ENCODE results near the gene ACIN1. TPM values are rescaled to one million over a fixed set of nuclear protein-coding genes. Genes with fewer than 3 reads are reported as not detected.

The ACIN1 gene
- total and polyA plus RNA-seq, 2 of the 13 experiments (the other 11 are each of a cell fraction or from before 2014, with no cell fraction given): 165 to 183 TPM

DNA sequence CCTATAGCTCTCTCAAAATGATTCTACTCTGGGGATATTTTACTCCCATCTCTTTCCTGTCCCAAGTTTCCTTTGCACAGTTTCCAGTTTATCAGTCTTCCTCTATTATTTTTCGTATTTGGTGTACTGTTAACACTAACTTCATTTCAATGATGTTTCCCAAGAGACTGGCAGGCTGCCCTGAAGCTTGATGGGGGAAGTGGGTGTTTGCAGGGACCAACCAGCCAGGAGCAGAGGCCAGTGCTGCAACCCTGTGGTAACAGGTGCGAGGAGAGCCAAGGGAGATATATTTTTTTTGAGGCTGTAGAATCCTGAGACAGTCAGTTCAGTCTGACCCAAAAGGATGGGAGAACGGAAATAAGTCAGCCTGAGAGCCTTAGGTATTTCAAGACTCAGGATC lies 35.9 kb upstream of the ACIN1 start:
- no peak overlapping the region for H3K4me3 ChIP-seq (replicated peaks in 1 of 3; ENCODE audit: insufficient read depth in 1 of 3, low read depth in 2 of 3, low read length in 3 of 3)
- POLR2A ChIA-PET: no interaction called here
- H3K9ac ChIP-seq (ENCODE audit: insufficient read depth, low read depth, low read length): no peak overlapping the region
- no peaks in the 10 kb centered on the region for H3K9me3 ChIP-seq (ENCODE audit: low read length)
- H3K4me2 ChIP-seq (ENCODE audit: low read depth, low read length): no peak overlapping the region
- in situ Hi-C loops (cut with HindIII; ENCODE audit: extremely low pct_ligation_motif_present, low pct_unique_long_range_greater_than_20kb): no loop called here
- WGBS (ENCODE audit: low lambda C conversion rate): 2% methylated on average over 3 of the region's 3 CpGs
- CTCF ChIA-PET (ENCODE audit: low intra/inter-chr PET ratio, low total read pairs): no interaction called here
- no peak for DNase-seq (ENCODE audit: low spot score)
- peaks cover 22 to 60% of the 10 kb centered on the region in 2 experiments for H3K27me3 ChIP-seq (ENCODE audit: control insufficient read depth in 1 of 2, insufficient read depth in 2 of 2, low read length in 2 of 2)
- H3K36me3 ChIP-seq (replicated peaks in 1 of 2; ENCODE audit: control insufficient read depth in 1 of 2, insufficient read depth in 2 of 2, low read length in 2 of 2): no peaks in the 10 kb centered on the region
- intact Hi-C loops (cut with micrococcal nuclease; ENCODE audit: unreplicated experiment): no loop called here
- no peak overlapping the region for H2AFZ ChIP-seq (ENCODE audit: low read length)
- FAIRE-seq: no peak
- H4K20me1 ChIP-seq (ENCODE audit: insufficient read depth, low read length): no peaks in the 10 kb centered on the region
- H3K4me1 ChIP-seq (ENCODE audit: insufficient read depth, low read length): no peaks in the 10 kb centered on the region
- H3K27ac ChIP-seq (ENCODE audit: extremely low read length, insufficient read depth, low read length): no peak overlapping the region
- no peaks in the 10 kb centered on the region for H3K79me2 ChIP-seq (ENCODE audit: insufficient read depth, low read length)
- no TSS peak for BruUV-seq (replicated peaks)
- TF ChIP-seq ZNF703 (CRISPR knock-in tag; IDR thresholded peaks at IDR 0.05; ENCODE audit: borderline replicate concordance) (no peak), ZMYM2 (CRISPR knock-in tag; IDR thresholded peaks at IDR 0.05) (no peak), TEAD2 (CRISPR knock-in tag; IDR thresholded peaks at IDR 0.05) (no peak), GTF3A (CRISPR knock-in tag; conservative IDR thresholded peaks at IDR 0.05) (no peak), MAFF (IDR thresholded peaks at IDR 0.05; ENCODE audit: low read depth, low read length) (no peak), ZNF30 (CRISPR knock-in tag; IDR thresholded peaks at IDR 0.05) (no peak), ZSCAN12 (CRISPR knock-in tag; IDR thresholded peaks at IDR 0.05) (no peak), ZNF567 (CRISPR knock-in tag; IDR thresholded peaks at IDR 0.05; ENCODE audit: borderline replicate concordance) (no peak), ZNF75D (CRISPR knock-in tag; IDR thresholded peaks at IDR 0.05; ENCODE audit: borderline replicate concordance) (no peak), RXRB (CRISPR knock-in tag; IDR thresholded peaks at IDR 0.05; ENCODE audit: borderline replicate concordance) (no peak), ZNF841 (CRISPR knock-in tag; IDR thresholded peaks at IDR 0.05; ENCODE audit: borderline replicate concordance) (no peak), JUND (CRISPR knock-in tag; IDR thresholded peaks at IDR 0.05) (no peak), REXO4 (CRISPR knock-in tag; IDR thresholded peaks at IDR 0.05; ENCODE audit: borderline replicate concordance) (no peak)
- TF ChIP-seq, protein P1, sequence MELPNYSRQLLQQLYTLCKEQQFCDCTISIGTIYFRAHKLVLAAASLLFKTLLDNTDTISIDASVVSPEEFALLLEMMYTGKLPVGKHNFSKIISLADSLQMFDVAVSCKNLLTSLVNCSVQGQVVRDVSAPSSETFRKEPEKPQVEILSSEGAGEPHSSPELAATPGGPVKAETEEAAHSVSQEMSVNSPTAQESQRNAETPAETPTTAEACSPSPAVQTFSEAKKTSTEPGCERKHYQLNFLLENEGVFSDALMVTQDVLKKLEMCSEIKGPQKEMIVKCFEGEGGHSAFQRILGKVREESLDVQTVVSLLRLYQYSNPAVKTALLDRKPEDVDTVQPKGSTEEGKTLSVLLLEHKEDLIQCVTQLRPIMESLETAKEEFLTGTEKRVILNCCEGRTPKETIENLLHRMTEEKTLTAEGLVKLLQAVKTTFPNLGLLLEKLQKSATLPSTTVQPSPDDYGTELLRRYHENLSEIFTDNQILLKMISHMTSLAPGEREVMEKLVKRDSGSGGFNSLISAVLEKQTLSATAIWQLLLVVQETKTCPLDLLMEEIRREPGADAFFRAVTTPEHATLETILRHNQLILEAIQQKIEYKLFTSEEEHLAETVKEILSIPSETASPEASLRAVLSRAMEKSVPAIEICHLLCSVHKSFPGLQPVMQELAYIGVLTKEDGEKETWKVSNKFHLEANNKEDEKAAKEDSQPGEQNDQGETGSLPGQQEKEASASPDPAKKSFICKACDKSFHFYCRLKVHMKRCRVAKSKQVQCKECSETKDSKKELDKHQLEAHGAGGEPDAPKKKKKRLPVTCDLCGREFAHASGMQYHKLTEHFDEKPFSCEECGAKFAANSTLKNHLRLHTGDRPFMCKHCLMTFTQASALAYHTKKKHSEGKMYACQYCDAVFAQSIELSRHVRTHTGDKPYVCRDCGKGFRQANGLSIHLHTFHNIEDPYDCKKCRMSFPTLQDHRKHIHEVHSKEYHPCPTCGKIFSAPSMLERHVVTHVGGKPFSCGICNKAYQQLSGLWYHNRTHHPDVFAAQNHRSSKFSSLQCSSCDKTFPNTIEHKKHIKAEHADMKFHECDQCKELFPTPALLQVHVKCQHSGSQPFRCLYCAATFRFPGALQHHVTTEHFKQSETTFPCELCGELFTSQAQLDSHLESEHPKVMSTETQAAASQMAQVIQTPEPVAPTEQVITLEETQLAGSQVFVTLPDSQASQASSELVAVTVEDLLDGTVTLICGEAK (IDR thresholded peaks at IDR 0.05): no peak
- TF ChIP-seq, protein P1 (CRISPR knock-in tag; IDR thresholded peaks at IDR 0.05): no peak
- TF ChIP-seq, protein P2, sequence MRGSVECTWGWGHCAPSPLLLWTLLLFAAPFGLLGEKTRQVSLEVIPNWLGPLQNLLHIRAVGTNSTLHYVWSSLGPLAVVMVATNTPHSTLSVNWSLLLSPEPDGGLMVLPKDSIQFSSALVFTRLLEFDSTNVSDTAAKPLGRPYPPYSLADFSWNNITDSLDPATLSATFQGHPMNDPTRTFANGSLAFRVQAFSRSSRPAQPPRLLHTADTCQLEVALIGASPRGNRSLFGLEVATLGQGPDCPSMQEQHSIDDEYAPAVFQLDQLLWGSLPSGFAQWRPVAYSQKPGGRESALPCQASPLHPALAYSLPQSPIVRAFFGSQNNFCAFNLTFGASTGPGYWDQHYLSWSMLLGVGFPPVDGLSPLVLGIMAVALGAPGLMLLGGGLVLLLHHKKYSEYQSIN (CRISPR knock-in tag; IDR thresholded peaks at IDR 0.05; ENCODE audit: borderline replicate concordance): no peak
- no peak for ATAC-seq

Data from HepG2 (cell line).